ENCODE measurements around the gene LMO7. TPM values are rescaled to one million over a fixed set of nuclear protein-coding genes. Genes with fewer than 3 reads are reported as not detected.

The LMO7 gene
- total and polyA plus RNA-seq, 2 of the 8 experiments (the other 6 are each of a cell fraction or from before 2014, with no cell fraction given) = 8.1 to 28.3 TPM

- H3K14ac ChIP-seq (ENCODE audit: insufficient read length) = no peak overlapping the region
- H3K9ac ChIP-seq (replicated peaks in 1 of 4; ENCODE audit: extremely low read depth in 1 of 4, low read depth in 3 of 4, low read length in 3 of 4) = no peak overlapping the region
- ChIA-PET CTCF (ENCODE audit: partially characterized antibody) (interaction anchor here (0.6 to 1.8 kb wide), 4 partner anchors 19 to 105 kb away, joined by 3 to 5 read pairs (median 3); no protein-coding TSS in a partner anchor), POLR2A (ENCODE audit: partially characterized antibody) (no interaction called here)
- H3K4me3 ChIP-seq (ENCODE audit: extremely low read depth in 1 of 4, insufficient read depth in 2 of 4, low read depth in 3 of 4, low read length in 4 of 4) = no peak overlapping the region
- no peak overlapping the region for H2BK15ac ChIP-seq (ENCODE audit: low read length)
- H4K91ac ChIP-seq (replicated peaks; ENCODE audit: insufficient read length, low read length) = no peak overlapping the region
- WGBS, 2 experiments (ENCODE audit: extremely low coverage in 1 of 2, insufficient coverage in 1 of 2, insufficient read length in 1 of 2, insufficient replicate concordance in 2 of 2, low coverage in 1 of 2, low lambda C conversion rate in 2 of 2, missing lambda C conversion rate in 1 of 2) = 92% methylated on average over 3 of the region's 3 CpGs; no CpG with 5 or more reads in 1 of the 2 experiments
- H3K23me2 ChIP-seq (ENCODE audit: low read depth, low read length) = no peaks in the 10 kb centered on the region
- no peak overlapping the region for H2BK5ac ChIP-seq (ENCODE audit: low read depth, low read length)
- H2AK5ac ChIP-seq (ENCODE audit: low read depth, low read length) = no peak overlapping the region
- H2BK120ac ChIP-seq (replicated peaks; ENCODE audit: low read depth, low read length) = no peak overlapping the region
- H3K4ac ChIP-seq (replicated peaks; ENCODE audit: insufficient read length, low read depth, low read length) = no peak overlapping the region
- H3K4me2 ChIP-seq (ENCODE audit: insufficient read depth in 1 of 2, low read depth in 2 of 2, low read length in 2 of 2) = no peak overlapping the region
- H3K18ac ChIP-seq (ENCODE audit: extremely low read depth, low read length) = no peak overlapping the region
- FAIRE-seq (no peak), DNase-seq (ENCODE audit: low read depth in 1 of 2, low spot score in 2 of 2) (no peak)
- H3K23ac ChIP-seq (ENCODE audit: insufficient read length) = no peak overlapping the region
- H3K27me3 ChIP-seq (replicated peaks in 1 of 4; ENCODE audit: control insufficient read depth in 3 of 4, extremely low read depth in 1 of 4, insufficient read depth in 3 of 4, low read length in 3 of 4) = no peaks in the 10 kb centered on the region
- H2AFZ ChIP-seq (ENCODE audit: low read length) = no peak overlapping the region
- H2BK12ac ChIP-seq (ENCODE audit: low read depth, low read length) = no peak overlapping the region
- H3K27ac ChIP-seq (ENCODE audit: low read depth, low read length) = no peak overlapping the region
- H3K79me2 ChIP-seq (ENCODE audit: control insufficient read depth in 1 of 2, insufficient read depth in 2 of 2, low read length in 2 of 2) = no peaks in the 10 kb centered on the region
- H3K79me1 ChIP-seq (ENCODE audit: low read depth, low read length) = no peaks in the 10 kb centered on the region
- no peaks in the 10 kb centered on the region for H3K4me1 ChIP-seq (replicated peaks in 1 of 4; ENCODE audit: control insufficient read depth in 3 of 4, insufficient read depth in 4 of 4, low read length in 3 of 4)
- no peak overlapping the region for H3K56ac ChIP-seq (replicated peaks; ENCODE audit: insufficient read length, low read depth, low read length)
- H4K8ac ChIP-seq (ENCODE audit: extremely low read depth, insufficient read depth, low read length) = no peak overlapping the region
- no peaks in the 10 kb centered on the region for H4K20me1 ChIP-seq (replicated peaks in 1 of 2; ENCODE audit: control insufficient read depth in 1 of 2, insufficient read depth in 2 of 2, low read length in 2 of 2)
- H3K36me3 ChIP-seq (ENCODE audit: control insufficient read depth in 2 of 4, insufficient read depth in 4 of 4, low read length in 3 of 4) = no peaks in the 10 kb centered on the region
- H2BK20ac ChIP-seq (ENCODE audit: low read length) = no peak overlapping the region
- no peak overlapping the region for H4K5ac ChIP-seq (ENCODE audit: insufficient read length, low read depth, low read length)
- H3K9me3 ChIP-seq (ENCODE audit: insufficient read depth in 2 of 2, low read depth in 1 of 2, low read length in 1 of 2) = peaks cover 3 to 4% of the 10 kb centered on the region in 2 experiments; a peak in 2 of 4 replicates
- no peak for TF ChIP-seq ATF2 (IDR thresholded peaks at IDR 0.05; ENCODE audit: low read length)
- TF ChIP-seq CBX8 (IDR thresholded peaks at IDR 0.05; ENCODE audit: borderline replicate concordance, low read depth, low read length) = no peak
- no peak for TF ChIP-seq FOSL1 (IDR thresholded peaks at IDR 0.05; ENCODE audit: insufficient read depth, low read depth, low read length)
- TF ChIP-seq SP1 (IDR thresholded peaks at IDR 0.05; ENCODE audit: low read depth, low read length) = no peak
- no peak for TF ChIP-seq RAD21 (IDR thresholded peaks at IDR 0.05 in 1 of 2, conservative IDR thresholded peaks at IDR 0.05 in 1 of 2; ENCODE audit: low read depth in 2 of 2, low read length in 2 of 2)
- no peak for TF ChIP-seq POU5F1 (IDR thresholded peaks at IDR 0.05; ENCODE audit: low read depth, low read length)
- no peak for TF ChIP-seq ZNF274 (IDR thresholded peaks at IDR 0.05; ENCODE audit: borderline replicate concordance, extremely low read depth, low read length)
- no peak for TF ChIP-seq CHD1 (IDR thresholded peaks at IDR 0.05; ENCODE audit: low read depth, low read length)
- TF ChIP-seq CTBP2 (IDR thresholded peaks at IDR 0.05; ENCODE audit: borderline replicate concordance, insufficient read depth, insufficient read length, low read length) = no peak
- no peak for TF ChIP-seq SAP30 (IDR thresholded peaks at IDR 0.05; ENCODE audit: insufficient read depth, insufficient replicate concordance, low read length)
- no peak for TF ChIP-seq E2F6 (IDR thresholded peaks at IDR 0.05)
Observed at GRCh38 chr13:75779393-75779792, 143.3 kb downstream of the LMO7 start.
